Gastroesophageal sphincter (tissue), 4 donors: ENCODE data around the gene MLN. TPM values are rescaled to one million over a fixed set of nuclear protein-coding genes. Genes with fewer than 3 reads are reported as not detected.

Experiments
- ATAC-seq: fragments of 150-250 bp; one replicate; pipeline ENCODE4 v1.9.1; 2016; ENCODE audit warnings: mild to moderate bottlenecking, moderate library complexity
- H3K27ac ChIP-seq, 4 donors: fragments of 200-600 bp; sonication (generic) in 3 of 4; 1 replicate in 3 of 4; 2 replicates in 1 of 4; pipeline ENCODE4 v1.5.1; 2016 to 2019
- H3K27me3 ChIP-seq: fragments of 200-600 bp; sonication (generic); one replicate; pipeline ENCODE4 v1.5.1; 2019
- H3K36me3 ChIP-seq, 2 donors: fragments of 200-600 bp; sonication (generic); one replicate each; pipeline ENCODE4 v1.5.1; 2019; ENCODE audit warnings: control low read depth in 1 of 2
- H3K4me1 ChIP-seq, 3 donors: fragments of 200-600 bp; sonication (generic); 1 replicate in 2 of 3; 2 replicates in 1 of 3; pipeline ENCODE4 v1.5.1; 2016 to 2019; ENCODE audit warnings: control low read depth in 2 of 3
- H3K4me3 ChIP-seq, 2 donors: fragments of 200-600 bp; sonication (generic); one replicate each; pipeline ENCODE4 v1.5.1; 2019; ENCODE audit warnings: mild to moderate bottlenecking in 1 of 2, moderate library complexity in 1 of 2
- H3K9me3 ChIP-seq, 3 donors: fragments of 200-600 bp; sonication (generic); one replicate each; pipeline ENCODE4 v1.5.1; 2017 to 2019; ENCODE audit warnings: control low read depth in 2 of 3
- CTCF ChIP-seq, 4 experiments: fragments of 200-600 bp in 2 of 4; fragments of 450-650 bp in 2 of 4; sonication (generic) in 1 of 4; IDR thresholded peaks; one replicate each; pipeline ENCODE4 v1.5.1; 2017 to 2019; ENCODE audit warnings: antibody characterized with exemption in 4 of 4, mild to moderate bottlenecking in 2 of 4, moderate library complexity in 2 of 4
- EP300 ChIP-seq: sonication (generic); formaldehyde crosslinking; IDR thresholded peaks from one replicate; pipeline ENCODE4 v1.6.1; 2017; ENCODE audit warnings: antibody characterized with exemption, mild to moderate bottlenecking
- POLR2A ChIP-seq, 2 donors: fragments of 450-650 bp; IDR thresholded peaks; one replicate each; pipeline ENCODE4 v1.6.1; 2017; ENCODE audit warnings: antibody characterized with exemption in 2 of 2, mild to moderate bottlenecking in 2 of 2, moderate library complexity in 1 of 2
- POLR2AphosphoS5 ChIP-seq: sonication (generic); formaldehyde crosslinking; IDR thresholded peaks from one replicate; pipeline ENCODE4 v1.6.1; 2017; ENCODE audit warnings: antibody characterized with exemption
- whole genome bisulfite sequencing, 2 donors: methylation state at CpG; one replicate each; pipeline ENCODE4 v1.1.5; 2018; ENCODE audit warnings: low coverage in 1 of 2; 5-methylcytosine and 5-hydroxymethylcytosine counted together
- total RNA-seq, 4 donors: library from RNA; depleted of rRNA; stranded (reverse); fragments of >200 nt; gene quantifications; one replicate each; pipeline ENCODE4 v1.1.0, GENCODE V29; 2016

MLN gene
- total RNA-seq, 4 donors from 2014 or later = not detected

DNA sequence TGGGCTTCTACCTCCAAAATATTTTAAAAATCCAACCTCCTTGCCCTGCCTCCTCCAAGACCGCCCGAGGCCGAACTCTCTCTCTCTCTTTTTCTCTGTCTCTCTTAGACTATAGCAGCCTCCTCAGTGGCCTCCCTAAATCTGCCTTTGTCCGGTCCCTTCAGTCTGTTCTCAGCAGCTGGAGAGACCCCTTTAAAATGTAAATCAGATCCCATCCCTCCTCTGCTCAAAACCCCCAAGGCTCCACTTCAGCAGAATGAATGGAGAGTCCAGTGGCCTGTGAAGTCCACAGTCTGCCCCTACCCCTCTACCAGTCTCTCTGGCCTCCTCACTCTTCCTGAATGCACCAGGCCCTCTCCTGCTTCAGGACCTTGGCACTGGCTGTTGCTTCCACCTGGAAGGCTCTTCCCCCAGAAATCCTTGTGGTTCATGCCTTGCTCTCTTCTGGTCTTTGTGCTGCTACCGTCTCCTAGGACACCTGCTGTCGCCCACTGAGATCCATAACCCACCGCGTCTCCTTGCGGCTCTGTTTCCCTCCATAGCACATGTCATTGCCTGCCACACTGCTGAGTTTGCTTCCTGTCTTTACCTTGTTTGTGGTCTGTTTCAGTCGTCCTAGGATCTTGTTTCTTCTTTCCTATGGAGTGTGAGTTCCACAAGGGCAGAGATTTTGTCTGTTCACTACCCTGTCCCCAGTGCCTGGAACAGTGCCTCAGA, 6.0 kb downstream of the MLN start:
- Histone ChIP-seq H3K36me3 (no peaks in the 10 kb centered on the region), H3K27ac (no peak overlapping the region), H3K4me3 (no peak overlapping the region), H3K9me3 (no peaks in the 10 kb centered on the region), H3K4me1 (no peaks in the 10 kb centered on the region), H3K27me3 (peaks cover 95% of the 10 kb centered on the region)
- 75 to 79% methylated on average over 9 of the region's 10 CpGs for WGBS, 2 donors
- no peak for TF ChIP-seq POLR2A (IDR thresholded peaks at IDR 0.05)
- no peak for TF ChIP-seq EP300
- TF ChIP-seq CTCF (IDR thresholded peaks at IDR 0.05) = no peak
- no peak for TF ChIP-seq POLR2AphosphoS5
- no peak for ATAC-seq

DNA sequence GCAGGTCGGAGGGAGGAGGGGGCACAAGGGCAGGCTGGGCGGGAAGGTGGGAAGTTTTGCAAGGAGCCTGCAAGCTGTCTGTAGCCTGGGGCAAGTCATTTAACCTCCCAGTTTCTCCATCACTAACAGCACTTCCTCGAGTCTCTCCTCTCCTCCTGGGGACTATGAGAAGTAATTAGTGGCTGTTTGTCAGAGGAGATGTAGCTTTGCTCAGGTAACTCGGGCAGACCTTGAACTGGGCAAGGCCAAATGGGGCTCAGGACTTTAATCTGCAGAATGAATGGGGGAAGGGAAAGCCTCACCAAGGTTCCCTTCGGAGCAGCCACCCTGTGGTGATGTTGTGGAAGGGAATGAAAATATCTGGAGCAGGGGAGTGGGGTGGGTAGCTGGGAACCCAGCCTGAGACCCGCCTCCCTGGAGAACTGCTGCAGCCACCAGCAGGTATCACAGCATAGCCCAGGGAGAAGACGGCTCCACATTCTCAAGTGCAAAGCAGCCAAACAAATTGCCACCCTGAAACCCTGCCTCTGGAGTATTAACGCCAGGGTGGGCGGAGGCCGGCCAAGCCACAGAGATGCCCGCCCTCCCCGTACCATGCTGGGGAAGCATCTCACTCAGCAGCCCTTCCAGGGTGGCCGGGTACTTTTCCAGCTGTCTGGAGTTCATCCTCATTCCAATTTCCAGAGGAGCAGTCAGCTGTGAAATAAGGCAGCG, 8.7 kb downstream of the MLN start:
- H3K9me3 ChIP-seq = no peaks in the 10 kb centered on the region
- no peak overlapping the region for H3K27ac ChIP-seq
- no peaks in the 10 kb centered on the region for H3K4me1 ChIP-seq
- H3K27me3 ChIP-seq = peaks cover 68% of the 10 kb centered on the region
- ATAC-seq = no peak
- H3K36me3 ChIP-seq = no peaks in the 10 kb centered on the region
- H3K4me3 ChIP-seq = no peak overlapping the region
- TF ChIP-seq POLR2AphosphoS5 = no peak
- TF ChIP-seq EP300 = no peak
- TF ChIP-seq POLR2A (IDR thresholded peaks at IDR 0.05) = no peak
- no peak for TF ChIP-seq CTCF (IDR thresholded peaks at IDR 0.05)
- 28 to 83% methylated on average over 1 to 4 of the region's 14 CpGs for WGBS, 2 donors

DNA sequence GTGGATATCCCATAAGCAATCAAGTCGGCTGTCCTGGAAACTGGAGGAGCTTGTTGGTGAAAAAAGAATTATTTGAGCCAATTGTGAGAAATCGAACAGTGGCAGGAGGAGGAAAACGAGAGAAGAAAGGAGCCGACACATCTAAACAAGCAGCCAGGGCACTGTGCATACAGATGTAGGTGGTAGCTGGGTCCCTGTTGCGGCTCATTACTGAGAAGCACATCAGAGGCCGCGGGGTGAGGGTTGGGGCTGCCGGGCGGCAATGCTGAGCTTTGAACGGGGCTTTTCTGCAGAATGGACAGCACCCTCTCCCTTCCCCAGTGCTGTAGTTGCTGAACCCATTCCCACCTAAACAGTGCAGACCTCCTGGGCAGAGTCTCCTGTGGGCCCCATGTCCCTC, 10.8 kb downstream of the MLN start:
- Histone ChIP-seq H3K27ac (no peak overlapping the region), H3K9me3 (no peaks in the 10 kb centered on the region), H3K36me3 (no peaks in the 10 kb centered on the region), H3K27me3 (peaks cover 47% of the 10 kb centered on the region), H3K4me1 (peaks cover 0 to 9% (median 4%) of the 10 kb centered on the region in 3 donors), H3K4me3 (no peak overlapping the region)
- 51 to 54% methylated on average over 8 to 9 of the region's 10 CpGs for WGBS, 2 donors
- TF ChIP-seq POLR2AphosphoS5 (no peak), CTCF (IDR thresholded peaks at IDR 0.05) (no peak)
- ATAC-seq = no peak

GRCh38 chr6:33791620-33792019, 12.2 kb downstream of the MLN start:
- Histone ChIP-seq H3K27me3 (peaks cover 33% of the 10 kb centered on the region), H3K4me3 (no peak overlapping the region), H3K9me3 (no peaks in the 10 kb centered on the region), H3K36me3 (no peaks in the 10 kb centered on the region), H3K4me1 (peaks cover 0 to 23% (median 15%) of the 10 kb centered on the region in 3 donors), H3K27ac (no peak overlapping the region)
- WGBS, 2 donors = 61 to 86% methylated on average over 4 to 7 of the region's 7 CpGs
- no peak for ATAC-seq
- TF ChIP-seq CTCF (IDR thresholded peaks at IDR 0.05) (no peak), POLR2AphosphoS5 (no peak), POLR2A (IDR thresholded peaks at IDR 0.05) (no peak), EP300 (no peak)

- no peak for TF ChIP-seq EP300
- TF ChIP-seq POLR2AphosphoS5 = no peak
- no peak for TF ChIP-seq POLR2A (IDR thresholded peaks at IDR 0.05)
- TF ChIP-seq CTCF (IDR thresholded peaks at IDR 0.05) = no peak
- H3K4me3 ChIP-seq = no peak overlapping the region
Measured at GRCh38 chr6:33790910-33791309, 12.9 kb downstream of the MLN start.

More at GRCh38 chr6:33790910-33791309, 12.9 kb downstream of the MLN start:
- no peak for ATAC-seq
- peaks cover 26% of the 10 kb centered on the region for H3K27me3 ChIP-seq
- peaks cover 0 to 6% of the 10 kb centered on the region in 2 donors for H3K36me3 ChIP-seq
- peaks cover 0 to 30% (median 20%) of the 10 kb centered on the region in 3 donors for H3K4me1 ChIP-seq
- WGBS, 2 donors = 80 to 82% methylated on average over 2 to 5 of the region's 5 CpGs
- H3K9me3 ChIP-seq = no peaks in the 10 kb centered on the region
- H3K27ac ChIP-seq = no peak overlapping the region
